ENCODE measurements around the gene CELF2.

- TF ChIP-seq POLR2A (IDR thresholded peaks at IDR 0.05) (no peak), CTCF (IDR thresholded peaks at IDR 0.05 in 4 of 5, conservative IDR thresholded peaks at IDR 0.05 in 1 of 5) (no peak)
Observed at GRCh38 chr10:11116817-11117216, 99.1 kb downstream of the CELF2 start.
